Measurements from ENCODE around the gene ECHS1. TPM values are rescaled to one million over a fixed set of nuclear protein-coding genes. Genes with fewer than 3 reads are reported as not detected.
A peak's percentile ranks its signal among the peaks of the same experiment; 100 is the strongest.

ECHS1 gene
- total and polyA plus RNA-seq, 9 of the 15 experiments (the other 6 are each of a cell fraction or from before 2014, with no cell fraction given) = 16.6 to 100 (median 68.1) TPM

GRCh38 chr10:133324857-133325260 lies 48.3 kb downstream of the ECHS1 start:
- TF ChIP-seq NCOA1 (IDR thresholded peaks at IDR 0.05; ENCODE audit: low read depth) (no peak), ZNF586 (CRISPR knock-in tag; conservative IDR thresholded peaks at IDR 0.05) (no peak), GABPB1 (CRISPR knock-in tag; IDR thresholded peaks at IDR 0.05) (peak; percentile 1; the same call in 1 of the 2 replicates), GABPA (tag; conservative IDR thresholded peaks at IDR 0.05; ENCODE audit: low read depth) (peak; percentile 64)
- ATAC-seq = no peak
- no peak for FAIRE-seq
- ChIA-PET POLR2A (no interaction called here), CTCF (ENCODE audit: low intra/inter-chr PET ratio) (no interaction called here)
- in situ Hi-C loops (cut with MboI) (no loop called here), intact Hi-C loops (cut with micrococcal nuclease) (loop anchor here (5.0 to 10.0 kb wide), 3 partner anchors 70 to 160 kb away; partner anchors contain the start of gene MTG1)
- no peak for DNase-seq (ENCODE audit: extremely low read depth in 1 of 4, low spot score in 3 of 4)
- Histone ChIP-seq H3K36me3 (ENCODE audit: control insufficient read depth, insufficient read depth, low read length) (no peaks in the 10 kb centered on the region), H3K4me2 (ENCODE audit: insufficient read depth, low read length) (no peak overlapping the region), H3K9me1 (ENCODE audit: control insufficient read depth, insufficient read depth, low read length) (no peaks in the 10 kb centered on the region), H3K9ac (ENCODE audit: insufficient read depth in 1 of 2, low read depth in 2 of 2, low read length in 2 of 2) (no peak overlapping the region), H3K4me3 (no peak overlapping the region), H3K79me2 (ENCODE audit: control insufficient read depth, insufficient read depth, low read length) (no peaks in the 10 kb centered on the region), H3K27ac (ENCODE audit: extremely low read depth, low read depth, low read length) (no peak overlapping the region), H3K27me3 (ENCODE audit: control insufficient read depth in 2 of 2, insufficient read depth in 2 of 2, low read length in 2 of 2) (no peaks in the 10 kb centered on the region; a peak in 1 of 5 replicates), H2AFZ (ENCODE audit: low read depth, low read length) (no peak overlapping the region), H3K9me3 (replicated peaks; ENCODE audit: control insufficient read depth, insufficient read depth, low read depth, low read length) (no peaks in the 10 kb centered on the region), H3K4me1 (replicated peaks in 1 of 2; ENCODE audit: control insufficient read depth in 2 of 2, insufficient read depth in 2 of 2, low read length in 2 of 2) (peaks cover 0 to 47% of the 10 kb centered on the region in 2 experiments; a peak in 3 of 5 replicates), H4K20me1 (replicated peaks; ENCODE audit: control insufficient read depth, insufficient read depth, low read length) (no peaks in the 10 kb centered on the region)
- 52% methylated on average over 12 of the region's 20 CpGs for WGBS (ENCODE audit: insufficient coverage, low coverage, missing lambda C conversion rate)
- no TSS peak for BruUV-seq (replicated peaks)

GRCh38 chr10:133324198-133324792 lies 48.9 kb downstream of the ECHS1 start:
- H2AFZ ChIP-seq (ENCODE audit: low read depth, low read length) = peak overlapping the region; percentile 87
- H3K79me2 ChIP-seq (ENCODE audit: control insufficient read depth, insufficient read depth, low read length) = no peaks in the 10 kb centered on the region
- DNase-seq (ENCODE audit: extremely low read depth in 1 of 4, low spot score in 3 of 4) (peak; percentile 66 to 75 (median 66)), FAIRE-seq (no peak), ATAC-seq (peak; percentile 94)
- WGBS (ENCODE audit: insufficient coverage, low coverage, missing lambda C conversion rate) = 0% methylated on average over 3 of the region's 13 CpGs
- H3K4me1 ChIP-seq (replicated peaks in 1 of 2; ENCODE audit: control insufficient read depth in 2 of 2, insufficient read depth in 2 of 2, low read length in 2 of 2) = peaks cover 0 to 49% of the 10 kb centered on the region in 2 experiments; a peak in 3 of 5 replicates
- in situ Hi-C loops (cut with MboI) (no loop called here), intact Hi-C loops (cut with micrococcal nuclease) (loop anchor here (10.0 kb wide), 2 partner anchors 71 to 161 kb away; partner anchors contain the start of gene MTG1)
- H3K27me3 ChIP-seq (ENCODE audit: control insufficient read depth in 2 of 2, insufficient read depth in 2 of 2, low read length in 2 of 2) = no peaks in the 10 kb centered on the region; a peak in 1 of 5 replicates
- H3K4me2 ChIP-seq (ENCODE audit: insufficient read depth, low read length) = peak overlapping the region; percentile 70
- POLR2A ChIA-PET = no interaction called here
- no peak overlapping the region for H3K27ac ChIP-seq (ENCODE audit: extremely low read depth, low read depth, low read length)
- no peaks in the 10 kb centered on the region for H3K9me1 ChIP-seq (ENCODE audit: control insufficient read depth, insufficient read depth, low read length)
- peak overlapping the region; percentile 33 for H3K4me3 ChIP-seq
- no TSS peak for BruUV-seq (replicated peaks)
- peak overlapping the region in 1 of 2 experiments; percentile 76; a peak in 2 of 4 replicates for H3K9ac ChIP-seq (ENCODE audit: insufficient read depth in 1 of 2, low read depth in 2 of 2, low read length in 2 of 2)
- CTCF ChIA-PET (ENCODE audit: low intra/inter-chr PET ratio) = no interaction called here
- no peaks in the 10 kb centered on the region for H3K9me3 ChIP-seq (replicated peaks; ENCODE audit: control insufficient read depth, insufficient read depth, low read depth, low read length)
- no peaks in the 10 kb centered on the region for H4K20me1 ChIP-seq (replicated peaks; ENCODE audit: control insufficient read depth, insufficient read depth, low read length)
- no peaks in the 10 kb centered on the region for H3K36me3 ChIP-seq (ENCODE audit: control insufficient read depth, insufficient read depth, low read length)
- TF ChIP-seq ZNF830 (CRISPR knock-in tag; IDR thresholded peaks at IDR 0.05) (no peak), HOXB6 (CRISPR knock-in tag; IDR thresholded peaks at IDR 0.05; ENCODE audit: borderline replicate concordance) (no peak), HIVEP1 (CRISPR knock-in tag; IDR thresholded peaks at IDR 0.05) (no peak), GABPA (tag; conservative IDR thresholded peaks at IDR 0.05; ENCODE audit: low read depth) (peak; percentile 79), ZBTB33 (CRISPR knock-in tag; IDR thresholded peaks at IDR 0.05) (no peak), ZBTB1 (CRISPR knock-in tag; IDR thresholded peaks at IDR 0.05; ENCODE audit: borderline replicate concordance, low read depth) (no peak), CHD4 (IDR thresholded peaks at IDR 0.05; ENCODE audit: insufficient read depth, insufficient replicate concordance, low read depth, low read length, poor library complexity, severe bottlenecking) (no peak), SRSF1 (IDR thresholded peaks at IDR 0.05; ENCODE audit: low read depth, low read length) (no peak), NFIC (IDR thresholded peaks at IDR 0.05) (peak; percentile 91), NR3C1 (CRISPR knock-in tag; IDR thresholded peaks at IDR 0.05) (no peak)
